HG02943 (cell line): ENCODE measurements around the gene HTR2C.
"Not testable (repeated sequence)": the region's sequence is repeated elsewhere in the genome, so short reads cannot be mapped to it uniquely, and the experiment has no call there.

Experiments
- ATAC-seq: cut with Tn5 transposase; IDR thresholded peaks from one replicate; pipeline ENCODE4 v1.9.1; 2021; ENCODE audit warnings: mild to moderate bottlenecking, low read depth, moderate library complexity; ENCODE audit not compliant: unreplicated experiment

The HTR2C gene

DNA sequence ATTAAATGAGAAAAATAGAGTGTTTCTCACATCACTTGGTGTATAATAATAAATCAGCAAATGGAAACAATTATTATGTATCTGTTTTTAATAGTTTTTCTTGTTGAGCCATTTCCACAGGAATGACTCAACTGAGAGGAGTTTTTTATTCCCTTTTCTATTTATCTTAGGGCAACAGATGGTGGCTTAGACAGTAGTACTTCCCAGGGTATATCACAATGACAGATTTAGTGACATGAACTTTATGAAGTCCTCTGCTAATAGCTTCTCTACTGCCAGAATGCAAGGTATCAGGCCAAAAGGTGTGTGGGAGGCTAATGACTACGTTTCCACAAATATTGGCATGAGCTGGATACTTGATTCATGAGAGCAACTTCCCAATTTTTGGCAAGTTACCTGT, 126.7 kb downstream of the HTR2C start:
- no peak for ATAC-seq

GRCh38 chrX:114712466-114712865, 128.6 kb downstream of the HTR2C start:
- ATAC-seq = no peak

- no peak for ATAC-seq
Observed at GRCh38 chrX:114715096-114715495, 131.2 kb downstream of the HTR2C start.

DNA sequence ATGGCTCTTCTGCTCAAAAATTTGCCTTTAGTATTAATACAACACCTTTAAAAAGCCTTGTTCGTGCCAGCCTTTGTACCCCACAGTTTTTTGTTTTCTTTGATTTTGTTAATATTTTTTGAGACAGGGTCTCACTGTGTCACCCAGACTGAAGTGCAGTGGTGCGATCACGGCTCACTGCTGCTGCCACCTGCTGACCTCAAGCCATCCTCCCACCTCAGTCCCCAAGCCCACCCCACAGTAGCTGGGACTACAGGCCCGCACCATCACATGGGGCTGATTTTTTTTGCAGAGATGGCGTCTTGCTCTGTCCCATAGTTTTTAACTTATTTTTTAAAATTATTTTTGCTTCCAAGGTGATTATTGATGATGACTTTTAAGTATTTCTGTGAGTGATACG, 134.0 kb downstream of the HTR2C start:
- ATAC-seq = no peak

- no peak for ATAC-seq
Observed at GRCh38 chrX:114766541-114766940, 182.7 kb downstream of the HTR2C start.

GRCh38 chrX:114774691-114775090, 190.8 kb downstream of the HTR2C start:
- no peak for ATAC-seq

GRCh38 chrX:114782925-114783324, 199.0 kb downstream of the HTR2C start:
- ATAC-seq = no peak

DNA sequence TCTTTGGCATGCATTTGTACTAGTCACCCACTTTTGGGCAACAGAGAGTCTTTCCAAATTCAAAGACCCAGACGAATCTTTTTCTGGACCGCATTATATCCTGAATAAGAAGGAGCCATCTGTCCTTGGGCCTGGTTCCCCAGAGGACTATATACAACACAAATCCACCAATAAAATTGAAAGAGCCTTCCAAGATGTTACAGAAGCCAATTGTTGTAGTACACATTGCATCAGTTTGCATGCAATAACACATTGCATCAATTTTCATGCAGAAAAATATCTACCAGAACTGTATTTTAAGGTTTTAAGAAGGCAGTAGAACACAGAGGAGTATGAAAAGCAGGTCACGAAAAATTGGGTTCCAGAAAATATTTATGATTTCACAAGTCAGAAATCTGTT, 203.2 kb downstream of the HTR2C start:
- ATAC-seq = no peak

DNA sequence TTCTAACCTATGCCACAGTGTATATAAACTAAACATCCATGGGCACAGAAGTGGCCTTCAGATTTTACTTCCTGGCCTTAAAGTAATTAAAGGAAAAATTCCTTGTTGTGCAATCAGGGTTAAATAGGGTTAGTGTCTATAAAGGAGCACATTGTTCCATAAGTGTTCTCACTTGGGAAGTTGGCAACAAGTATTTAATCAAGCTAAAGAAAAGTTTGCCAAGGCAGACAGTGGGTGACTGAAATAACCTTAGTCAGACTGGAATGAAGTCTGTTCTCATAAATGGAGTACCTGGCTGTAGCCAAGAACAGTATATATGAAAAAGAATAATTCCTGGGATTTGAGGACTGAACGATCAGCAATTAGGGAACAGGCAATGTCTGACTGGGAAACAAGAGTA, 213.6 kb downstream of the HTR2C start:
- ATAC-seq = no peak

- ATAC-seq = no peak
Observed at GRCh38 chrX:114798907-114799306, 215.0 kb downstream of the HTR2C start.

- no peak for ATAC-seq
Observed at GRCh38 chrX:114800719-114801118, 216.8 kb downstream of the HTR2C start.

GRCh38 chrX:114819509-114819908, 235.6 kb downstream of the HTR2C start:
- no peak for ATAC-seq

GRCh38 chrX:114841051-114841450, 257.2 kb downstream of the HTR2C start:
- ATAC-seq = no peak

DNA sequence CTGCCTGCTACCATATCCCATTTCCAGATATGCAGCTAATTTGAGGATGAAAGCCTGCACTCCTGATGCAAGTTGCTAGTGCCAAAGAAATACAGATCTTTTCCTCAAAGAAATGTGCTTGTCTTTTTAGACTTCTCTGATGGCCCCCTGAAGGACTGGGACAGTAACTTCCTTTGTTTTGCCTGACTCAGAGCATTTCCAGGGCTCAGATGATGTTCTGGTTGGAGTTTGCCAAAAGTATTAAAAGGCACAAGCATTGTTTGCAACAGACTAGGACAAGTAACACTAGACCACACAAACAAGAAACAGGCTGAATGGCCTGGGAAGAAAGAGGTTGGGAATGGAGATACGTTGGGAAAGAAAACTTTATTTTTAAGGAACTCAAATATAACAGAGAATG, 258.3 kb downstream of the HTR2C start:
- ATAC-seq = no peak

- ATAC-seq = no peak
Observed at GRCh38 chrX:114889481-114889880, 305.6 kb downstream of the HTR2C start.

DNA sequence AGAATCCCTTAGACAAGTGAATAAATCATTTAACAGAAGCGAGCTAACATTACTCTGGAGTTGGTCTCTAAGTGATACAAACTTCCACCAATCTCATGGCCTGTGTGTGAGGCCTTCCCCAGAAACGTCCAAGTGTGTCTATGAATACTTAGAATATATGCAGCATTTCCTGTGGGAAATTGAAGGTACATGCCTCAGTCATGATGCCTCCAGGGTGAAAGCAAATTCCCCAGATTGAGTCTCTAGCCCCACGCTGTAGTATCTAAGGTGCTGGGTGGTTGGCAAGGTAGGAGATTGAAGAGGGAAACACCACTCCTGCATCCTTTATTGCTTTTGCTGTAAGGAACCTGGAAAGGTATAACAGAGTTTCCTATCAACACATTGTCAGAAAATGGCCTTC, 319.7 kb downstream of the HTR2C start:
- no peak for ATAC-seq

DNA sequence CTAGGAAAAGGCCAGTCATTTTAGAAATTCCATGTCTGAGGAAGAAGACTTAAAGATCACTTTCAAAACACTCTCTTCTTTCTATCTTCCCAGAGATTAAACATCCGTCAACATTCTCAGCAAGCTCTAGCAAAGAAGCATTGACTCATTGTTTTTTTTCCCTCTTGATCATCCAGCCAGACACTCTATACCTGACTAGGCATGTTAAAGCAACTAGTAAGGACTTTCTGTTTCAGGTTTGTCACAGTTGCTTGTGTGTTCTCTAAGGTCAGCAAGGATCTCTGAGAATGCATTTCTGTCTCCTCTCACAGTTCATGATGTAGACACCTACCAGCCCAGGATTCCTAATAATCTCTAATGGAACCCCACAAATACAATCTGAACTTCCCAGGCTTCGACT, 321.4 kb downstream of the HTR2C start:
- no peak for ATAC-seq

DNA sequence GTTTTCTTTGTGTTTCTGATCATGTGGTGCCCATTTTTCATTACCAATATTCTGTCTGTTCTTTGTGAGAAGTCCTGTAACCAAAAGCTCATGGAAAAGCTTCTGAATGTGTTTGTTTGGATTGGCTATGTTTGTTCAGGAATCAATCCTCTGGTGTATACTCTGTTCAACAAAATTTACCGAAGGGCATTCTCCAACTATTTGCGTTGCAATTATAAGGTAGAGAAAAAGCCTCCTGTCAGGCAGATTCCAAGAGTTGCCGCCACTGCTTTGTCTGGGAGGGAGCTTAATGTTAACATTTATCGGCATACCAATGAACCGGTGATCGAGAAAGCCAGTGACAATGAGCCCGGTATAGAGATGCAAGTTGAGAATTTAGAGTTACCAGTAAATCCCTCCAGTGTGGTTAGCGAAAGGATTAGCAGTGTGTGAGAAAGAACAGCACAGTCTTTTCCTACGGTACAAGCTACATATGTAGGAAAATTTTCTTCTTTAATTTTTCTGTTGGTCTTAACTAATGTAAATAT, 323.2 kb downstream of the HTR2C start:
- ATAC-seq = no peak

- ATAC-seq = no peak
Observed at GRCh38 chrX:114924423-114924822, 340.5 kb downstream of the HTR2C start.

DNA sequence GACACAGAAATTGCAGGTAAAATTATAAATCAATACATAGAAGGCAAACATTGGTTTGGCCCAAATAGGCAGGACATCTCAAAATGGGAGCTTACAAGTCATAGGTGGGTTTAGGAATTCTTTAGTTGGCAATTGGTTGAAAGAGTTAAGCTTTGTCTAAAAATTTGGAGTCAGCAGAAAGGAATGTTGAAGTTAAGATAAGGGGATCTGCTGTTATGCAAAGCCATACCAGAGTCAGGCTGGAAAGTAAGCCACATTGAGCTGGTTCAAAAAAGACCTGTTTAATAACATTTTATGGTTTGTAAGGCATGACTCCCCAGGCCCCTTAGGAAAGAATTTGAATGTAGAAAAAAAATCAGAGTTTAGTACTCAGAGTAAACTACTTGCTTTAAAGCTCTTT, 341.0 kb downstream of the HTR2C start:
- ATAC-seq = no peak

GRCh38 chrX:114930227-114930626, 346.3 kb downstream of the HTR2C start:
- ATAC-seq = no peak

DNA sequence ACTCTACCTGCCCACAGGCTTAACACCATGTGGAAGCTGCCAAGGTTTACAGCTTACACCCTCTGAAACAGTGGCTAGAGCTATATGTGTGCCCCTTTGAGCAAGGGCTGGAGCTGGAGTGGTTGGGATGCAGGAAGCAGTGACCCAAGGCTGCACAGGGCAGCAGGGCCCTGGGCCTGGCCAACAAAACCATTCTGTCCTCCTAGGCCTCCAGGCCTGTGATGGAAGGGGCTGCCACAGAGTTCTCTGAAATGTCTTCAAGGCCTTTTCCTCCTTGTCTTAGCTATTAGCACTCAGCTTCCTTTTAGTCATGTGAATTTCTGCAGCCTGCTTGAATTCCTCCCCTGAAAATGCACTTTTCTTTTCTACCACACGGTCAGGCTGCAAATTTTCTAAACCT, 348.7 kb downstream of the HTR2C start:
- ATAC-seq = no peak

DNA sequence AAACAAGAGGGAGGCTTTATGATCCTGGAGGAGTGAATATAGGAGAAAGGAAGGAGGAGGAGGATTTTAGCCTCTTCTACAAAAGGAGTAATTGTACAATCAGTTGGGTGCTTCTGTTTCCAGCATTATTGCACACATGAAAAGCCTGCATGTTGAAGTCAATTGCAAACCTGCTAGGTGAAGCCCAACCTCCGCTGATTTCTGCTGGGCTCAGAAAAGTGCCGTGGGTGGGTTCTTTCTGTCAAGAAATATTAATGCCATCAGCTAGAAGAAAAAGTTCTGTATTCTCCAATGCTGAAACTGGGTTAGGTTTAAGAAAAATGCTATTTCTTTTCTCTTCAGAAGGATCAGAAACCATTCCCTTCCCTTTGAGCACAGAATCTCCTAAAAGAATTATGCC, 349.4 kb downstream of the HTR2C start:
- ATAC-seq = not testable (repeated sequence)
